Effector memory CD4-positive, alpha-beta T cell (primary cell): ENCODE results near the gene CA10.

ENCODE experiments used
- DNase-seq, 3 donors: peaks; one replicate each; pipeline ENCODE4 v3.0.0-alpha.2; 2020
- H3K27ac ChIP-seq: 2 replicates; pipeline ENCODE4 v1.7.0; 2013; ENCODE audit warnings: mild to moderate bottlenecking, low read length, moderate library complexity; ENCODE audit not compliant: insufficient read depth, poor library complexity, severe bottlenecking
- H3K27me3 ChIP-seq: replicated peaks from 2 replicates; pipeline ENCODE4 v1.7.0; 2013; ENCODE audit warnings: mild to moderate bottlenecking, low read length; ENCODE audit not compliant: insufficient read depth, control insufficient read depth, poor library complexity, severe bottlenecking
- H3K36me3 ChIP-seq: 2 replicates; pipeline ENCODE4 v1.7.0; 2013; ENCODE audit warnings: mild to moderate bottlenecking, low read length, moderate library complexity; ENCODE audit not compliant: control insufficient read depth, insufficient read depth
- H3K4me1 ChIP-seq: 2 replicates; pipeline ENCODE4 v1.7.0; 2013; ENCODE audit warnings: low read length, mild to moderate bottlenecking; ENCODE audit not compliant: control insufficient read depth, insufficient read depth, poor library complexity, severe bottlenecking
- H3K4me3 ChIP-seq: 2 replicates; pipeline ENCODE4 v1.7.0; 2013; ENCODE audit warnings: low read length, low read depth, mild to moderate bottlenecking; ENCODE audit not compliant: insufficient read depth, poor library complexity, severe bottlenecking
- H3K9me3 ChIP-seq: 2 replicates; pipeline ENCODE4 v1.7.0; 2013; ENCODE audit warnings: mild to moderate bottlenecking, low read length, moderate library complexity; ENCODE audit not compliant: control insufficient read depth

Gene CA10

GRCh38 chr17:51646539-51646938 is 512.0 kb downstream of the CA10 start:
- no peaks in the 10 kb centered on the region for H3K9me3 ChIP-seq
- no peak for DNase-seq
- H3K4me1 ChIP-seq, result no peaks in the 10 kb centered on the region
- H3K27me3 ChIP-seq, result no peaks in the 10 kb centered on the region
- H3K27ac ChIP-seq, result no peak overlapping the region
- no peak overlapping the region for H3K4me3 ChIP-seq
- H3K36me3 ChIP-seq, result no peaks in the 10 kb centered on the region

GRCh38 chr17:51645056-51645455 is 513.5 kb downstream of the CA10 start:
- no peaks in the 10 kb centered on the region for H3K27me3 ChIP-seq
- no peaks in the 10 kb centered on the region for H3K9me3 ChIP-seq
- DNase-seq, result no peak
- no peaks in the 10 kb centered on the region for H3K36me3 ChIP-seq
- H3K4me1 ChIP-seq, result no peaks in the 10 kb centered on the region
- H3K4me3 ChIP-seq, result no peak overlapping the region
- no peak overlapping the region for H3K27ac ChIP-seq

GRCh38 chr17:51643702-51644490 is 514.6 kb downstream of the CA10 start:
- H3K9me3 ChIP-seq, result no peaks in the 10 kb centered on the region
- H3K36me3 ChIP-seq, result no peaks in the 10 kb centered on the region
- no peak overlapping the region for H3K27ac ChIP-seq

GRCh38 chr17:51642029-51642428 is 516.5 kb downstream of the CA10 start:
- Histone ChIP-seq H3K9me3 (no peaks in the 10 kb centered on the region), H3K27ac (no peak overlapping the region), H3K36me3 (no peaks in the 10 kb centered on the region), H3K27me3 (no peaks in the 10 kb centered on the region), H3K4me3 (no peak overlapping the region), H3K4me1 (no peaks in the 10 kb centered on the region)
- no peak for DNase-seq

More at GRCh38 chr17:51643702-51644490, 514.6 kb downstream of the CA10 start:
- Histone ChIP-seq H3K4me1 (no peaks in the 10 kb centered on the region), H3K27me3 (no peaks in the 10 kb centered on the region), H3K4me3 (no peak overlapping the region)
- DNase-seq, result no peak

GRCh38 chr17:51640108-51640622 is 518.3 kb downstream of the CA10 start:
- Histone ChIP-seq H3K36me3 (no peaks in the 10 kb centered on the region), H3K4me3 (no peak overlapping the region), H3K27me3 (no peaks in the 10 kb centered on the region), H3K27ac (no peak overlapping the region), H3K9me3 (no peaks in the 10 kb centered on the region), H3K4me1 (no peaks in the 10 kb centered on the region)
- DNase-seq, result no peak

- Histone ChIP-seq H3K27ac (no peak overlapping the region), H3K4me1 (no peaks in the 10 kb centered on the region), H3K36me3 (no peaks in the 10 kb centered on the region), H3K27me3 (no peaks in the 10 kb centered on the region), H3K9me3 (no peaks in the 10 kb centered on the region), H3K4me3 (no peak overlapping the region)
- DNase-seq, result no peak
Measured at GRCh38 chr17:51638971-51639370, 519.5 kb downstream of the CA10 start.

GRCh38 chr17:51636291-51636690 is 522.2 kb downstream of the CA10 start:
- H3K4me3 ChIP-seq, result no peak overlapping the region

GRCh38 chr17:51630101-51630671 is 528.3 kb downstream of the CA10 start:
- DNase-seq, result no peak
- Histone ChIP-seq H3K9me3 (no peaks in the 10 kb centered on the region), H3K4me1 (no peaks in the 10 kb centered on the region), H3K27ac (no peak overlapping the region), H3K27me3 (no peaks in the 10 kb centered on the region), H3K36me3 (no peaks in the 10 kb centered on the region), H3K4me3 (no peak overlapping the region)

More at GRCh38 chr17:51636291-51636690, 522.2 kb downstream of the CA10 start:
- H3K4me1 ChIP-seq, result no peaks in the 10 kb centered on the region
- no peaks in the 10 kb centered on the region for H3K9me3 ChIP-seq
- no peaks in the 10 kb centered on the region for H3K36me3 ChIP-seq
- no peak for DNase-seq
- H3K27ac ChIP-seq, result no peak overlapping the region
- H3K27me3 ChIP-seq, result no peaks in the 10 kb centered on the region

GRCh38 chr17:51629232-51629631 is 529.3 kb downstream of the CA10 start:
- Histone ChIP-seq H3K36me3 (no peaks in the 10 kb centered on the region), H3K27ac (no peak overlapping the region), H3K4me3 (no peak overlapping the region), H3K9me3 (no peaks in the 10 kb centered on the region), H3K4me1 (no peaks in the 10 kb centered on the region), H3K27me3 (no peaks in the 10 kb centered on the region)
- DNase-seq, result no peak

GRCh38 chr17:51627779-51628178 is 530.7 kb downstream of the CA10 start:
- H3K36me3 ChIP-seq, result no peaks in the 10 kb centered on the region
- H3K9me3 ChIP-seq, result no peaks in the 10 kb centered on the region
- H3K4me3 ChIP-seq, result no peak overlapping the region
- no peaks in the 10 kb centered on the region for H3K27me3 ChIP-seq
- H3K4me1 ChIP-seq, result no peaks in the 10 kb centered on the region
- H3K27ac ChIP-seq, result no peak overlapping the region
- DNase-seq, result no peak
